ENCODE data around the gene OSBPL3. TPM values are rescaled to one million over a fixed set of nuclear protein-coding genes. Genes with fewer than 3 reads are reported as not detected.
A peak's percentile ranks its signal among the peaks of the same experiment; 100 is the strongest.
"Not testable (repeated sequence)": the region's sequence is repeated elsewhere in the genome, so short reads cannot be mapped to it uniquely, and the experiment has no call there.

Gene OSBPL3
- 1 to 10 TPM; 5.0 to 9.1 TPM for total RNA-seq
- long read RNA-seq, donor 1, partial matches to known transcripts, result 1 of 4 reads
- long read RNA-seq, donor 1, other reads (novel, unspliced or antisense), result 3 of 4 reads
- long read RNA-seq, donor 2, full-length matches to known transcripts, result 1 of 2 reads
- long read RNA-seq, donor 2, partial matches to known transcripts, result 1 of 2 reads
- long read RNA-seq, donor 2, other reads (novel, unspliced or antisense), result 0 of 2 reads

DNA sequence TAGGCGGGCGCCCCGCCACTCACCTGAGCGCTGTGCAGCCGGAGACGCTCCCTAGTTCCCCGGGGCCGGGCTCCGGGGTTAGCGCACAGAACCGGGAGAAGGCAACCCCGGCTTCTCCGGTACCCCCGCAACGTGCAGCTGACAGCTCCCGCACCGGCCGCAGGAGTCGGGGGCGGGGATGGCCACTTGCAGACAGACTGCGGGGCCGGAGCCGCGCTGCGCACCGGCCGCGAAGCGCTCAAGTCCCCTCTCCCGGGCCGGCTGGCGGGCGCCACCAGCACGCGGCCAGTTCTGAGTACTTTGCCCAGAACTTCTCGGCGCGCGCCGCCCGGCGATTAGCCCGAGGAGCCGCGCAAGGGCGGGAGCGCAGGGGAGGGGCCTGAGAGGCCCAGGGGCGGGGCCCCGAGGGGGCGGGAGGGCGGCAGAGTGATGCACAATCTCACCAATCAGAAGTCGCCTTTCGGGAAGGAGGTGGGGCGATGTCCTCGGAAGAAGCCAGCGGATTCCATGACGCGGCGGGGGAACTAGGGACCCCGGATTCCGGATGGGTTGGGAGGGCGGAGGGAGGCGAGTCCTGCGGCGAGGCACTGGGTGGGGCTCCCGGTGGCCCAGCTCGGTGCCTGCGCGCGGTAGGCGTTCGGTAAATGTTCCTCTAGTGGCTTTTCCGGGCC, at the start of gene OSBPL3:
Gene OSBPL3, minus strand, starts transcription at position 316 of the 671 bp plus-strand sequence. CDS start 87,706 bp downstream, outside the sequence.
- DNase-seq (ENCODE audit: low spot score), result peak; percentile 98
- intact Hi-C loops (cut with DNase I), result loop anchor here in 1 of 2 donors (5.0 kb wide), 1 partner anchor 153 kb away; no protein-coding TSS in a partner anchor

GRCh38 chr7:25029075-25029474, 49.1 kb upstream of the OSBPL3 start:
- DNase-seq (ENCODE audit: low spot score), result no peak
- intact Hi-C loops (cut with DNase I), result no loop called here

GRCh38 chr7:25028370-25029021, 48.5 kb upstream of the OSBPL3 start:
- DNase-seq (ENCODE audit: low spot score), result no peak
- intact Hi-C loops (cut with DNase I), result no loop called here

DNA sequence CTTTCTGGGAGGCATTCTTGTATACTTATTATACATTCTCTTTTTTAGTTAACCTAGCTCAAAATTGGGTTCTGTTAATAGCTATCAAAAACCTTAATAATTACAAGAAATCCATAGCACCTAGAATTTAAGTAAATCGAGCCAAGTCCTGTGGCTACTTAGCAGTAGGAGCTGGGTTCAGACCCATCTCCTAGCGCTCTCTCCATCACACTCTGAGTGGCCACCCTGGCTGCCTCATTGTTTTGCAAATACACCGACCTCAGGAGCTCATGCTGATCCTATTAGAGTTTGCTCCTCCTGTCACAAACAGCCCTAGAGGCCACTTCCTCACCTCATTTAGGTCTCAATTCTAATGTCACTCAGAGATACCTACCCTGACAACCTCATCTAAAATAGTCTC, 46.2 kb upstream of the OSBPL3 start:
- no peak for DNase-seq (ENCODE audit: low spot score)
- intact Hi-C loops (cut with DNase I), result no loop called here

GRCh38 chr7:25025218-25025671, 45.3 kb upstream of the OSBPL3 start:
- DNase-seq (ENCODE audit: low spot score), result no peak
- intact Hi-C loops (cut with DNase I), result no loop called here

- DNase-seq (ENCODE audit: low spot score), result no peak
- intact Hi-C loops (cut with DNase I), result no loop called here
Observed at GRCh38 chr7:25024066-25024465, 44.1 kb upstream of the OSBPL3 start.

- intact Hi-C loops (cut with DNase I); DNase-seq (ENCODE audit: low spot score): not testable (repeated sequence)
Observed at GRCh38 chr7:25017671-25018070, 37.7 kb upstream of the OSBPL3 start.

- DNase-seq (ENCODE audit: low spot score), result no peak
- intact Hi-C loops (cut with DNase I), result no loop called here
Observed at GRCh38 chr7:25014756-25015155, 34.8 kb upstream of the OSBPL3 start.

DNA sequence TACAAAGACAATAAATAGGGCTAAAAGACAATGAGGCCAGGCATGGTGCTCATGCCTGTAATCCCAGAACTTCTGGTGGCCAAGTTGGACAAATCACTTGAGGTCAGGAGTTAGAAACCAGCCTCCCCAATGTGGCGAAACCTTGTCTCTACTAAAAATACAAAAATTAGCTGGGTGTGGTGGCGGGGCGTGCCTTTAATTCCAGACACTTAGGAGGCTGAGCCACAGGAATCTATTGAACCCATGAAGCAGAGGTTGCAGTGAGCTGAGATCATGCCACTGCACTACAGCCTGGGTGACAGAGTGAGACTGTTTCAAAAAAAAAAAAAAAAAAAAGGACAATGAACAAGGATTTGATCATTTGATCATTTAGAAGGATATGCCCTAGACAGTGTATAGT, 32.7 kb upstream of the OSBPL3 start:
- intact Hi-C loops (cut with DNase I); DNase-seq (ENCODE audit: low spot score): not testable (repeated sequence)

- DNase-seq (ENCODE audit: low spot score), result no peak
- intact Hi-C loops (cut with DNase I), result no loop called here
Observed at GRCh38 chr7:25012254-25012653, 32.3 kb upstream of the OSBPL3 start.

- no peak for DNase-seq (ENCODE audit: low spot score)
- intact Hi-C loops (cut with DNase I), result no loop called here
Observed at GRCh38 chr7:25009257-25009656, 29.3 kb upstream of the OSBPL3 start.

GRCh38 chr7:25007668-25008067, 27.7 kb upstream of the OSBPL3 start:
- DNase-seq (ENCODE audit: low spot score), result no peak
- intact Hi-C loops (cut with DNase I), result no loop called here

DNA sequence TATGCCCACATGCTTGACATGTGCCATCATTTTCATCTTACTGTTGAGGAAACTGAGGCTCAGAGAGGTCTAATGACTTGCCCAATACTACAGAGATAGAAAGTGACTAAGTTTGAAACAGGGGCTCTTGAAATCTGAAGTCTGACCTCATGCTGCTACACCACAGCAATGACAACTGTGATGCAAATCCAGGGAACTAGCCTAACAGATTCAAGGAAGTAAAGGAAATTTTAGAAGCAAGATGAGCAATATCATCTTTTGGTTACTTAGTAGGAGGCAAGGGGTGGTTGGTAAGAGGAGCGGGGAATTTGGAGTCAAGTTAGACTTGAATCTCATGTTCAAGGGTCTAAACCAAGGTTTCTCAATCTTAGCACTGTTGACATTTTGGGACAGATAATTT, 26.3 kb upstream of the OSBPL3 start:
- DNase-seq (ENCODE audit: low spot score), result no peak
- intact Hi-C loops (cut with DNase I), result no loop called here

GRCh38 chr7:25005658-25006057, 25.7 kb upstream of the OSBPL3 start:
- DNase-seq (ENCODE audit: low spot score), result no peak
- intact Hi-C loops (cut with DNase I), result no loop called here

GRCh38 chr7:25002786-25003185, 22.8 kb upstream of the OSBPL3 start:
- no peak for DNase-seq (ENCODE audit: low spot score)
- intact Hi-C loops (cut with DNase I), result no loop called here

DNA sequence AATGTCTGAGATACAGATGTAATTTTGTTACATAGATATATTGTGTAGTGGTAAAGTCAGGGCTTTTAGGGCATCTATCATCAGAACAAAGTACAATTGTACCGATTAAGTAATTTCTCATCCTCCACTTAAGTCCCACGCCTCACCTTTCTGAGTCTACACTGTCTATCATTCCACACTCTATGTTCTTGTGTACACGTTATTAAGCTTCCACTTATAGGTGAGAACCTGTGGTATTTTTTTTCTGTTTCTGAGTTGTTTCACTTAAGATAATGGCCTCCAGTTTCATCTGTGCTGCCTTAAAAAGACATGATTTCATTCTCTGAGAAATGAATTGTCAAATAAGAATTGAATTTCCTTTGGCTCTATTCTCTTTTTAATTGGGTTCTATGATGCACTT, 15.5 kb upstream of the OSBPL3 start:
- DNase-seq (ENCODE audit: low spot score), result no peak
- intact Hi-C loops (cut with DNase I), result no loop called here

DNA sequence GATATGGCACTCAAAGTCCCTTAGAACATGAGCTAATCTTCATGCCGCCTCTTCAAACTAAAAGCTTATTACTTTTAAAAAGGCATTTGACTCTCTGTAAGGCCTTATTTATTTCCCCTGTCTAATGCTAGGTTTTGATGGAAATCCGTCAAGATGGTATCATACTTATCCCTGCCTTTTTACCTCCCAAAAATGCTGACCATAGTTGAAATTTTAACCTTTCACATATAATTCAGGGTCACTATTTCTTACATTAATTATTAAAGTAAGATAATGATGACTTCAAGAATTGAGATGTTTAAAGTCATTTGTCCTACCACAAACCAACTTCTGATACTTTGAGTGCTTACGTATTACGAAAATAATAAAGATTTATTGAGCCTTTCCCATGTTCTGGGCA, 12.3 kb upstream of the OSBPL3 start:
- no peak for DNase-seq (ENCODE audit: low spot score)
- intact Hi-C loops (cut with DNase I), result no loop called here

DNA sequence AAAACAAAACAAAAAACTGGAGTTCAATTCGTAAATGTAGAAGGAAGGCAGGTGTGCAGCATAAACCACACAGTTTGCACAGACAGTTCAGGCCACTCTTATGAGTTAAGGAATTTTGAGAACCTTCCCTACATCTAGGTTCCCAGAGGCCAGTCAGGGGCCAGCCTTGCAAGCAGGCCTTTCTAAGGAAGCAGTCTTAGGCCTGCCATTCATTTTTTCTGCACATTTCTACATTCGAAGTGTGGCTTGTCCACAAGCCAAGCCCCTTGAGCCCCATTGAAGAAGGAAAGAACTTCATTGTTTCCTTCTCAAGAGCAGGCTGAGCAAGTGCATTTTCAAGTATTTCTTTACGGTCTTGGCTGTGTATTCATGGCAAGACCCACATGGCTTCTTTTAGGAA, 11.4 kb upstream of the OSBPL3 start:
- no peak for DNase-seq (ENCODE audit: low spot score)
- intact Hi-C loops (cut with DNase I), result no loop called here

- intact Hi-C loops (cut with DNase I), result no loop called here
- DNase-seq (ENCODE audit: low spot score), result no peak
Observed at GRCh38 chr7:24987331-24987842, 7.4 kb upstream of the OSBPL3 start.

DNA sequence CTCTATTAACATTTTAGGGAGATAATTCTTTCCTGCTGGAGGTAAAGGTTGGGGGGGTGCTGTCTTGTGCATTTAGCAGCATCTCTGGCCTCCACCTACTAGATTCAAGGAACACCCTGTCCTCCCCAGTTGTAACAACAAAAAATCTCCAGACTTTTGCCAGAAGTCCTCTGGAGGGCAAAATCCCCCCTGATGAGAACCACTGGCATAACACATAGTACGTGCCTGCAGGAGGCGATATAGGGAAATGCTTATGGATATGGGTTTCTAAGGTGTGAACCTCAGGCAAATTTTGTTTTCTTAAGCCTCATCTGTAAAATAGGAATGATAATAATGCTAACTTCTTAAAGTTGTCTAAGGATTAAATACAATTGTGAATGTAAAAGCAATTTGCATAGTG, 2.9 kb upstream of the OSBPL3 start:
- intact Hi-C loops (cut with DNase I), result no loop called here
- DNase-seq (ENCODE audit: low spot score), result no peak
